A549 (cell line): Measurements from ENCODE around the gene C12orf75. TPM values are rescaled to one million over a fixed set of nuclear protein-coding genes. Genes with fewer than 3 reads are reported as not detected.

ENCODE experiments used
- ATAC-seq, 2 experiments: fragments of 200-7000 bp in 1 of 2; fragments of >200 bp in 1 of 2; cut with Nextera tagmentation in 1 of 2; cut with Tn5 transposase in 1 of 2; 3 replicates each; pipeline versions ENCODE4 v1.8.0 to v1.9.1; 2018 to 2020; ENCODE audit warnings: mild to moderate bottlenecking in 1 of 2, moderate library complexity in 1 of 2
- CTCF ChIA-PET: fragments of 300-600 bp; sonication (Branson Sonifier 250); formaldehyde crosslinking; extraction: SDS; loops from one replicate; lab custom pipeline; 2021; ENCODE audit warnings: antibody characterized with exemption, inconsistent platforms; lab: Yijun Ruan, JAX
- POLR2A ChIA-PET: fragments of 350-600 bp; formaldehyde crosslinking; extraction: SDS; loops from one replicate; lab custom pipeline; 2021; ENCODE audit warnings: antibody characterized with exemption, inconsistent platforms; lab: Yijun Ruan, JAX
- DNase-seq, 2 experiments: peaks; one replicate each; pipeline versions ENCODE4 v3.0.0 to v3.0.0-alpha.2; 2011 to 2016; ENCODE audit warnings: low read depth in 1 of 2, low spot score in 1 of 2
- FAIRE-seq: peaks from 2 replicates; lab custom pipeline; 2011; peaks lifted over from hg19 to GRCh38; lab: Jason Lieb, UNC
- H3K27ac ChIP-seq, 2 experiments: fragments of >200 bp; sonication (Bioruptor Twin); formaldehyde crosslinking; 3 replicates each; pipeline ENCODE4 v1.5.1; 2016 to 2017
- H3K4me1 ChIP-seq: fragments of >200 bp; sonication (Bioruptor Twin); formaldehyde crosslinking; 3 replicates; pipeline ENCODE4 v1.6.1; 2016
- H3K4me2 ChIP-seq: fragments of >200 bp; sonication (Bioruptor Twin); formaldehyde crosslinking; 3 replicates; pipeline ENCODE4 v1.6.1; 2016
- H3K4me3 ChIP-seq: fragments of >200 bp; sonication (Bioruptor Twin); formaldehyde crosslinking; 3 replicates; pipeline ENCODE4 v1.5.1; 2016
- H3K9me3 ChIP-seq: fragments of >200 bp; sonication (Bioruptor Twin); formaldehyde crosslinking; 3 replicates; pipeline ENCODE4 v1.6.1; 2016
- BCL3 ChIP-seq: fragments of >200 bp; sonication (Bioruptor Twin); formaldehyde crosslinking; IDR thresholded peaks from 3 replicates; pipeline ENCODE4 v1.6.1; 2016
- BHLHE40 ChIP-seq: IDR thresholded peaks from 2 replicates; pipeline ENCODE4 v1.6.1; 2012; ENCODE audit warnings: low read depth, low read length, inconsistent platforms
- CEBPB ChIP-seq, 2 experiments: fragments of >200 bp in 1 of 2; sonication (Bioruptor Twin) in 1 of 2; formaldehyde crosslinking in 1 of 2; IDR thresholded peaks; 2 replicates each; pipeline ENCODE4 v1.6.1; 2012 to 2016
- FOSB ChIP-seq: fragments of 250-450 bp; sonication (Bioruptor Pico); IDR thresholded peaks from 2 replicates; pipeline ENCODE4 v1.5.0; 2020; ENCODE audit warnings: mild to moderate bottlenecking, moderate library complexity
- FOSL2 ChIP-seq, 2 experiments: fragments of 450-650 bp in 1 of 2; fragments of >200 bp in 1 of 2; sonication (Bioruptor Twin) in 1 of 2; formaldehyde crosslinking; IDR thresholded peaks; 2 replicates each; pipeline versions ENCODE4 v1.5.0 to v1.6.1; 2016 to 2020; ENCODE audit warnings: mild to moderate bottlenecking in 1 of 2, moderate library complexity in 1 of 2
- FOXS1 ChIP-seq: fragments of 250-450 bp; sonication (Bioruptor Pico); IDR thresholded peaks from 2 replicates; pipeline ENCODE4 v1.5.0; 2020; ENCODE audit warnings: mild to moderate bottlenecking, moderate library complexity
- HES2 ChIP-seq: fragments of >200 bp; sonication (Bioruptor Twin); formaldehyde crosslinking; IDR thresholded peaks from 2 replicates; pipeline ENCODE4 v1.6.1; 2016
- HMGXB4 ChIP-seq: fragments of 250-450 bp; sonication (Bioruptor Pico); IDR thresholded peaks from 2 replicates; pipeline ENCODE4 v1.5.0; 2021; ENCODE audit warnings: mild to moderate bottlenecking, moderate library complexity, borderline replicate concordance
- HOXB5 ChIP-seq: fragments of 250-450 bp; sonication (Bioruptor Pico); IDR thresholded peaks from 2 replicates; pipeline ENCODE4 v1.5.0; 2020; ENCODE audit warnings: mild to moderate bottlenecking, moderate library complexity
- JUNB ChIP-seq: fragments of >200 bp; sonication (Bioruptor Twin); formaldehyde crosslinking; IDR thresholded peaks from 2 replicates; pipeline ENCODE4 v1.6.1; 2016
- KDM1A ChIP-seq: fragments of 200-600 bp; sonication (generic); IDR thresholded peaks from 2 replicates; pipeline ENCODE4 v1.6.1; 2016; ENCODE audit warnings: low read depth, mild to moderate bottlenecking
- KDM5A ChIP-seq: fragments of 200-600 bp; sonication (generic); IDR thresholded peaks from 2 replicates; pipeline ENCODE4 v1.6.1; 2016; ENCODE audit warnings: antibody characterized with exemption, mild to moderate bottlenecking
- MAX ChIP-seq: IDR thresholded peaks from 2 replicates; pipeline ENCODE4 v1.6.1; 2012
- MYC ChIP-seq: IDR thresholded peaks from 2 replicates; pipeline ENCODE4 v1.6.1; 2012; ENCODE audit warnings: mild to moderate bottlenecking, inconsistent platforms, low read length, improper control_type of control experiment, borderline replicate concordance
- PBX3 ChIP-seq: IDR thresholded peaks from 2 replicates; pipeline ENCODE4 v1.6.1; 2012
- RAD21 ChIP-seq, 2 experiments: fragments of >200 bp in 1 of 2; sonication (Bioruptor Twin) in 1 of 2; formaldehyde crosslinking in 1 of 2; IDR thresholded peaks in 1 of 2; conservative IDR thresholded peaks in 1 of 2; 2 replicates in 1 of 2; 3 replicates in 1 of 2; pipeline ENCODE4 v1.6.1; 2012 to 2018; ENCODE audit warnings: inconsistent platforms in 1 of 2
- RCOR1 ChIP-seq: fragments of 150-350 bp; IDR thresholded peaks from 2 replicates; pipeline ENCODE4 v1.6.1; 2014; ENCODE audit warnings: antibody characterized with exemption, low read length, low read depth
- USF2 ChIP-seq: fragments of 450-650 bp; IDR thresholded peaks from 2 replicates; pipeline ENCODE4 v1.6.1; 2014; ENCODE audit warnings: antibody characterized with exemption
- WGBS: methylation state at CpG from one replicate; pipeline ENCODE4 v1.1.6; 2017; ENCODE audit errors: missing lambda C conversion rate; 5-methylcytosine and 5-hydroxymethylcytosine counted together
- polyA plus RNA-seq, 4 experiments: library from polyadenylated mRNA; depleted of rRNA in 3 of 4; stranded (reverse); fragments of >200 nt; fragmentation: RNase III in 1 of 4; extraction: RNeasy Plus Mini Kit Qiagen cat#74134 plus additional on column Dnase treatment in 1 of 4; gene quantifications; 2 replicates in 3 of 4; 3 replicates in 1 of 4; pipeline ENCODE4 v1.2.3, GENCODE V29; 2011 to 2017

C12orf75 gene
- polyA plus RNA-seq, 2 of the 4 experiments (the other 2 are of a cell fraction), result 210 to 298 TPM

- ChIA-PET POLR2A (no interaction called here), CTCF (interaction anchor here (0.6 to 4.1 kb wide), 5 partner anchors 9 to 97 kb away, joined by 3 to 19 read pairs (median 3); partner anchors contain the start of gene APPL2)
- Histone ChIP-seq H3K27ac (peak overlapping the region in 1 of 2 experiments; percentile 93; a peak in 3 of 6 replicates), H3K4me3 (no peak overlapping the region), H3K4me1 (peaks cover 54% of the 10 kb centered on the region), H3K9me3 (no peaks in the 10 kb centered on the region), H3K4me2 (peak overlapping the region; percentile 95)
- peak; percentile 8 to 63; a peak in 1 of 4 replicates for TF ChIP-seq CEBPB (IDR thresholded peaks at IDR 0.05)
- no peak for TF ChIP-seq MYC
- TF ChIP-seq USF2, result no peak
- TF ChIP-seq HOXB5, result no peak
- TF ChIP-seq RAD21 (conservative IDR thresholded peaks at IDR 0.05 in 1 of 2, IDR thresholded peaks at IDR 0.05 in 1 of 2), result no peak
- FAIRE-seq, result peak; percentile 23
- no peak for DNase-seq
- ATAC-seq, result no peak
- 72% methylated on average over 1 of the region's 1 CpG for WGBS
These were observed 2.4 kb downstream of the C12orf75 start for GRCh38 chr12:105332925-105333324.

- CTCF ChIA-PET, result interaction anchor here (0.6 to 2.5 kb wide), 4 partner anchors 37 to 99 kb away, joined by 3 to 9 read pairs (median 3); no protein-coding TSS in a partner anchor
- no peak for ATAC-seq
- TF ChIP-seq FOSL2 (IDR thresholded peaks at IDR 0.05), result no peak
- TF ChIP-seq FOSL2 (CRISPR knock-in tag; IDR thresholded peaks at IDR 0.05), result 0 out of 2 replicates have a peak, but pooled peaks have one; percentile 1
- 0 out of 4 replicates have a peak, but pooled peaks of 1 of the 2 experiments have one; percentile 14 for TF ChIP-seq CEBPB (IDR thresholded peaks at IDR 0.05)
- TF ChIP-seq JUNB, result no peak
- TF ChIP-seq, all 56 proteins: peak for 2
- Histone ChIP-seq H3K4me3 (no peak overlapping the region), H3K27ac (peak overlapping the region; percentile 15 to 67; a peak in 4 of 6 replicates), H3K4me2 (peak overlapping the region; percentile 95), H3K4me1 (peaks cover 54% of the 10 kb centered on the region), H3K9me3 (no peaks in the 10 kb centered on the region)
- 40% methylated on average over 3 of the region's 3 CpGs for WGBS
- POLR2A ChIA-PET, result no interaction called here
- no peak for FAIRE-seq
- DNase-seq, result no peak
These were observed 3.5 kb downstream of the C12orf75 start for GRCh38 chr12:105334001-105334400.

GRCh38 chr12:105334582-105334981, 4.1 kb downstream of the C12orf75 start:
- Histone ChIP-seq H3K4me1 (peaks cover 54% of the 10 kb centered on the region), H3K27ac (peak overlapping the region; percentile 15 to 67; a peak in 4 of 6 replicates), H3K9me3 (no peaks in the 10 kb centered on the region), H3K4me3 (0 out of 3 replicates have a peak overlapping the region, but pooled peaks have one; percentile 1), H3K4me2 (peak overlapping the region; percentile 95)
- ChIA-PET CTCF (interaction anchor here (0.6 to 2.5 kb wide), 5 partner anchors 10 to 100 kb away, joined by 3 to 9 read pairs (median 3); no protein-coding TSS in a partner anchor), POLR2A (no interaction called here)
- ATAC-seq (no peak), DNase-seq (no peak), FAIRE-seq (no peak)
- 32% methylated on average over 4 of the region's 4 CpGs for WGBS
- TF ChIP-seq FOSB (CRISPR knock-in tag) (no peak), MAX (no peak), HMGXB4 (CRISPR knock-in tag) (no peak), FOXS1 (CRISPR knock-in tag) (no peak), RCOR1 (no peak)

- Histone ChIP-seq H3K4me2 (peak overlapping the region; percentile 95), H3K4me3 (no peak overlapping the region), H3K27ac (peak overlapping the region in 1 of 2 experiments; percentile 15; a peak in 2 of 6 replicates), H3K4me1 (peaks cover 54% of the 10 kb centered on the region), H3K9me3 (peaks cover 7% of the 10 kb centered on the region; the same call in 2 of the 3 replicates)
- ChIA-PET CTCF (interaction anchor here (0.6 to 2.5 kb wide), 3 partner anchors 9 to 891 kb away, joined by 3 to 9 read pairs (median 3); no protein-coding TSS in a partner anchor), POLR2A (interaction anchor here (1.1 kb wide), 1 partner anchor 100 kb away, joined by 3 read pairs; the partner anchor contains the start of gene APPL2)
- WGBS, result 93% methylated on average over 5 of the region's 5 CpGs
- TF ChIP-seq KDM5A (no peak), BHLHE40 (no peak), RAD21 (conservative IDR thresholded peaks at IDR 0.05 in 1 of 2, IDR thresholded peaks at IDR 0.05 in 1 of 2) (no peak), HMGXB4 (CRISPR knock-in tag) (no peak), BCL3 (no peak), PBX3 (no peak), KDM1A (no peak), HES2 (no peak)
- DNase-seq, result no peak
- ATAC-seq, result no peak
- no peak for FAIRE-seq
These were observed 5.4 kb downstream of the C12orf75 start for GRCh38 chr12:105335856-105336255.
